Endodermal cell (in vitro differentiated cells): Measurements from ENCODE around the gene ZNF423. TPM values are rescaled to one million over a fixed set of nuclear protein-coding genes. Genes with fewer than 3 reads are reported as not detected.

Source experiments
- DNase-seq: peaks from one replicate; pipeline ENCODE4 v3.0.0-alpha.2; 2017
- H3K27ac ChIP-seq: 2 replicates; pipeline ENCODE4 v1.5.1; 2013; ENCODE audit warnings: mild to moderate bottlenecking, low read depth, low read length, moderate library complexity
- H3K27me3 ChIP-seq: 2 replicates; pipeline ENCODE4 v1.6.1; 2013; ENCODE audit warnings: mild to moderate bottlenecking, low read length, moderate library complexity; ENCODE audit not compliant: insufficient read depth, control insufficient read depth, poor library complexity, severe bottlenecking
- H3K36me3 ChIP-seq: 2 replicates; pipeline ENCODE4 v1.7.0; 2013; ENCODE audit warnings: mild to moderate bottlenecking, low read length, moderate library complexity; ENCODE audit not compliant: control insufficient read depth, insufficient read depth
- H3K4me1 ChIP-seq: one replicate; pipeline ENCODE4 v1.7.0; 2013; ENCODE audit warnings: low read length; ENCODE audit not compliant: control insufficient read depth, insufficient read depth
- H3K4me3 ChIP-seq: 2 replicates; pipeline ENCODE4 v1.5.1; 2013; ENCODE audit warnings: mild to moderate bottlenecking, low read length, moderate library complexity
- H3K9ac ChIP-seq: 2 replicates; pipeline ENCODE4 v1.6.1; 2013; ENCODE audit warnings: mild to moderate bottlenecking, low read length, moderate library complexity; ENCODE audit not compliant: poor library complexity, severe bottlenecking; ENCODE audit errors: extremely low read depth
- H3K9me3 ChIP-seq: 2 replicates; pipeline ENCODE4 v1.6.1; 2013; ENCODE audit warnings: mild to moderate bottlenecking, low read length, moderate library complexity; ENCODE audit not compliant: control insufficient read depth
- H3K27ac Mint-ChIP-seq: 2 replicates; pipeline ENCODE4 v1.8.0; 2020; ENCODE audit warnings: mixed read lengths
- H3K27me3 Mint-ChIP-seq: 2 replicates; pipeline ENCODE4 v1.8.0; 2021; ENCODE audit warnings: mild to moderate bottlenecking, mixed read lengths; ENCODE audit not compliant: insufficient read depth
- H3K36me3 Mint-ChIP-seq: 2 replicates; pipeline ENCODE4 v1.8.0; 2020; ENCODE audit warnings: low read depth, mixed read lengths
- H3K4me1 Mint-ChIP-seq: 2 replicates; pipeline ENCODE4 v1.8.0; 2020; ENCODE audit warnings: mixed read lengths
- H3K4me3 Mint-ChIP-seq: 2 replicates; pipeline ENCODE4 v1.8.0; 2020; ENCODE audit warnings: mild to moderate bottlenecking, moderate library complexity, mixed read lengths
- H3K9me3 Mint-ChIP-seq: 2 replicates; pipeline ENCODE4 v1.8.0; 2020; ENCODE audit warnings: mild to moderate bottlenecking, mixed read lengths
- WGBS, 2 experiments: methylation state at CpG; one replicate each; pipeline versions ENCODE4 v1.1.5 to v1.1.7; 2013; ENCODE audit warnings: missing lambda C conversion rate in 2 of 2, mixed read lengths in 1 of 2; ENCODE audit not compliant: insufficient coverage in 1 of 2, insufficient read length in 1 of 2; 5-methylcytosine and 5-hydroxymethylcytosine counted together
- total RNA-seq, 2 donors: library from RNA; stranded (reverse); fragmentation: NEBNext Ultra II Directional in 1 of 2; extraction: Animal tissue kit (Norgen Biotek cat#: 25700) in 1 of 2; gene quantifications; 2 replicates in 1 of 2; 3 replicates in 1 of 2; pipeline ENCODE4 v1.2.1, GENCODE V29; 2021
- TF ChIP-seq, protein P1 (sequence below): fragments of 200-600 bp; sonication (generic); conservative IDR thresholded peaks from 2 replicates; pipeline ENCODE4 v1.5.0; 2021; ENCODE audit warnings: antibody characterized with exemption, mild to moderate bottlenecking

ZNF423 gene
- total RNA-seq, 2 donors from 2014 or later: 30.3 to 41.9 TPM

GRCh38 chr16:49849037-49849753, 6.7 kb downstream of the ZNF423 start:
- Mint-ChIP-seq H3K4me1 (peaks cover 82% of the 10 kb centered on the region), H3K9me3 (no peaks in the 10 kb centered on the region), H3K4me3 (peak overlapping the region; percentile 13), H3K36me3 (no peaks in the 10 kb centered on the region), H3K27me3 (no peaks in the 10 kb centered on the region), H3K27ac (peak overlapping the region; percentile 29)
- no peaks in the 10 kb centered on the region for H3K9me3 ChIP-seq
- no peaks in the 10 kb centered on the region for H3K36me3 ChIP-seq
- DNase-seq: no peak
- peak overlapping the region; percentile 9 for H3K27ac ChIP-seq
- peaks cover 37% of the 10 kb centered on the region for H3K4me1 ChIP-seq
- H3K27me3 ChIP-seq: no peaks in the 10 kb centered on the region
- peak overlapping the region; percentile 21 for H3K4me3 ChIP-seq
- WGBS, 2 experiments: 83 to 86% methylated on average over 3 to 5 of the region's 6 CpGs
- TF ChIP-seq, protein P1, sequence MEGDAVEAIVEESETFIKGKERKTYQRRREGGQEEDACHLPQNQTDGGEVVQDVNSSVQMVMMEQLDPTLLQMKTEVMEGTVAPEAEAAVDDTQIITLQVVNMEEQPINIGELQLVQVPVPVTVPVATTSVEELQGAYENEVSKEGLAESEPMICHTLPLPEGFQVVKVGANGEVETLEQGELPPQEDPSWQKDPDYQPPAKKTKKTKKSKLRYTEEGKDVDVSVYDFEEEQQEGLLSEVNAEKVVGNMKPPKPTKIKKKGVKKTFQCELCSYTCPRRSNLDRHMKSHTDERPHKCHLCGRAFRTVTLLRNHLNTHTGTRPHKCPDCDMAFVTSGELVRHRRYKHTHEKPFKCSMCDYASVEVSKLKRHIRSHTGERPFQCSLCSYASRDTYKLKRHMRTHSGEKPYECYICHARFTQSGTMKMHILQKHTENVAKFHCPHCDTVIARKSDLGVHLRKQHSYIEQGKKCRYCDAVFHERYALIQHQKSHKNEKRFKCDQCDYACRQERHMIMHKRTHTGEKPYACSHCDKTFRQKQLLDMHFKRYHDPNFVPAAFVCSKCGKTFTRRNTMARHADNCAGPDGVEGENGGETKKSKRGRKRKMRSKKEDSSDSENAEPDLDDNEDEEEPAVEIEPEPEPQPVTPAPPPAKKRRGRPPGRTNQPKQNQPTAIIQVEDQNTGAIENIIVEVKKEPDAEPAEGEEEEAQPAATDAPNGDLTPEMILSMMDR: no peak
- no peak overlapping the region for H3K9ac ChIP-seq

- H3K4me3 ChIP-seq: no peak overlapping the region
- Mint-ChIP-seq H3K4me3 (no peak overlapping the region), H3K27me3 (no peaks in the 10 kb centered on the region), H3K36me3 (no peaks in the 10 kb centered on the region), H3K4me1 (peaks cover 80% of the 10 kb centered on the region), H3K27ac (no peak overlapping the region), H3K9me3 (no peaks in the 10 kb centered on the region)
- no peak overlapping the region for H3K9ac ChIP-seq
- H3K4me1 ChIP-seq: peaks cover 37% of the 10 kb centered on the region
- TF ChIP-seq, protein P1: no peak
- no peak for DNase-seq
- no peaks in the 10 kb centered on the region for H3K9me3 ChIP-seq
- no peaks in the 10 kb centered on the region for H3K36me3 ChIP-seq
- WGBS, 2 experiments: 95 to 100% methylated on average over 4 to 8 of the region's 8 CpGs
- no peak overlapping the region for H3K27ac ChIP-seq
- no peaks in the 10 kb centered on the region for H3K27me3 ChIP-seq
These were observed 7.4 kb downstream of the ZNF423 start for GRCh38 chr16:49848530-49848929.

DNA sequence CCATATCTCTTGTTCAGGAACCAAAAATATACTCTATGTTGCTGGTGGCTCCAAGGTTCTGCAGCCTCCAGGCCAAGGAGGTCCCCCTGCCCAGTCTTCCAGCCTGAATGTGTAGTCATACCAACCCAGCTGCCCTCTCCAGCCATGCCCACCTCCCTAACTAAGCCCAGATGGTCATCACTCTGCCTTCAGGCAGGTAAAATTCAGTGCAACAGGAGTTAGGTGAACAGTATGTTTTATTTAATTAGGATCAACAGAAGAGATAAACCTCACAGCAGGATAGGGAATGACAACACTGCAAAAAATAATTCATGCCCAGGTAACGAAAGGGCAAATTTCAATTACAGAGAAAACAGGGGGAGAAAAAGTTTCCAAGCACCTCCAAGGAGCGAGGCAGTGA, 9.1 kb downstream of the ZNF423 start:
- Histone ChIP-seq H3K27me3 (no peaks in the 10 kb centered on the region), H3K4me3 (no peak overlapping the region), H3K4me1 (peaks cover 24% of the 10 kb centered on the region), H3K36me3 (no peaks in the 10 kb centered on the region), H3K27ac (no peak overlapping the region), H3K9ac (no peak overlapping the region), H3K9me3 (no peaks in the 10 kb centered on the region)
- TF ChIP-seq, protein P1: no peak
- no peak for DNase-seq
- peaks cover 66% of the 10 kb centered on the region for H3K4me1 Mint-ChIP-seq
- H3K4me3 Mint-ChIP-seq: no peak overlapping the region
- WGBS, 2 experiments: 90 to 94% methylated on average over 2 of the region's 2 CpGs
- H3K36me3 Mint-ChIP-seq: no peaks in the 10 kb centered on the region
- H3K27ac Mint-ChIP-seq: no peak overlapping the region
- no peaks in the 10 kb centered on the region for H3K27me3 Mint-ChIP-seq
- no peaks in the 10 kb centered on the region for H3K9me3 Mint-ChIP-seq
